GM12875 (cell line): Measurements from ENCODE around the gene ZNF77.
"Not testable (repeated sequence)": the region's sequence is repeated elsewhere in the genome, so short reads cannot be mapped to it uniquely, and the experiment has no call there.

Source experiments
- H3K4me3 ChIP-seq: one replicate; pipeline ENCODE4 v1.5.1; 2011; ENCODE audit warnings: low read depth, low read length, control low read depth
- TF ChIP-seq, protein P1 (sequence below): IDR thresholded peaks from 2 replicates; pipeline ENCODE4 v1.5.1; 2011; ENCODE audit warnings: low read depth, mild to moderate bottlenecking, control low read depth, inconsistent platforms, low read length, moderate library complexity, borderline replicate concordance; ENCODE audit not compliant: insufficient read depth

ZNF77 gene

DNA sequence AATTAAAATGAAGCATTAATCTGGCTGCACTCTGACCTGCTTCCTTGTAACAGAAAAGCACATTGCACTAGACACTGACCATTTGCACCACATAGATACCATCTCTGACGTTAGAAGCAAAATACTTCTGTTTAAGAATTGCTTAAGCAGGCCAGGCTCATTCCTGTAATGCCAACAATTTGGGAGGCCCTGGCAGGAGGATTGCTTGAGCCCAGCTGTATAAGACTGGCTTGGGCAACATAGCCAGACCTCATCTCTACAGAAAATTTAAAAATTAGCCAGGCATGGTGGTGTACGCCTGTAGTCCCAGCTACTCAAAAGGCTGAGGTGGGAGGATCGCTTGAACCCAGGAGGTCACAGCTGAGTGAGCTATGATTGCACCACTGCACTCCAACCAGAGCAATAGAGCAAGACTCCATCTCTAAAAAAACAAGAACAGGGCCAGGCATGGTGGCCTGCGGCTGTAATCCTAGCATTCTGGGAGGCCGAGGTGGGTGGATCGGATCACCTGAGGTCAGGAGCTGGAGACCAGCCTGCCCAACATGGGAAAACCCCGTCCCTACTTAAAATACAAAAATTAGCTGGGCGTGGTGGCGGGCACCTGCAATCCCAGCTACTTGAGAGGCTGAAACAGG, 25.5 kb upstream of the ZNF77 start:
- TF ChIP-seq, protein P1, sequence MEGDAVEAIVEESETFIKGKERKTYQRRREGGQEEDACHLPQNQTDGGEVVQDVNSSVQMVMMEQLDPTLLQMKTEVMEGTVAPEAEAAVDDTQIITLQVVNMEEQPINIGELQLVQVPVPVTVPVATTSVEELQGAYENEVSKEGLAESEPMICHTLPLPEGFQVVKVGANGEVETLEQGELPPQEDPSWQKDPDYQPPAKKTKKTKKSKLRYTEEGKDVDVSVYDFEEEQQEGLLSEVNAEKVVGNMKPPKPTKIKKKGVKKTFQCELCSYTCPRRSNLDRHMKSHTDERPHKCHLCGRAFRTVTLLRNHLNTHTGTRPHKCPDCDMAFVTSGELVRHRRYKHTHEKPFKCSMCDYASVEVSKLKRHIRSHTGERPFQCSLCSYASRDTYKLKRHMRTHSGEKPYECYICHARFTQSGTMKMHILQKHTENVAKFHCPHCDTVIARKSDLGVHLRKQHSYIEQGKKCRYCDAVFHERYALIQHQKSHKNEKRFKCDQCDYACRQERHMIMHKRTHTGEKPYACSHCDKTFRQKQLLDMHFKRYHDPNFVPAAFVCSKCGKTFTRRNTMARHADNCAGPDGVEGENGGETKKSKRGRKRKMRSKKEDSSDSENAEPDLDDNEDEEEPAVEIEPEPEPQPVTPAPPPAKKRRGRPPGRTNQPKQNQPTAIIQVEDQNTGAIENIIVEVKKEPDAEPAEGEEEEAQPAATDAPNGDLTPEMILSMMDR = no peak
- H3K4me3 ChIP-seq = no peak overlapping the region

DNA sequence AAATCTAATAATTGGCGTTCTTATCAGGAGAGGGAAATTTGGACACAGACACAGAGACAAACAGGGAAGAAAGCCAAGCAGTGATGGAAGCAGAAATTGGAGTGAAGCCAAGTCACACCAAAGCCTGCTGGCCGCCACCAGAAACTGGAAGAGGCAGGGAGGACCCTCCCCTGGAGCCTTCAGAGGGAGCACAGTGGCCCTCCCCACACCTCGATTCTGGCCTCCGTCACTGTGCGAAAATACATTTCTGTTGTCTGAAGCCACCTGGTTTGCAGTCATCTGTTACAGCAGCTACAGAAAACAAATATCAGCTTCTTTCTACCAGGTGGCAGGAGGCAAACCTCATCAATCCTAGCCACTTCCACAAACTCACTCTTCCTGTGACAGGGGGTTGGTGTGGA, 24.3 kb upstream of the ZNF77 start:
- H3K4me3 ChIP-seq = no peak overlapping the region
- TF ChIP-seq, protein P1 = no peak

DNA sequence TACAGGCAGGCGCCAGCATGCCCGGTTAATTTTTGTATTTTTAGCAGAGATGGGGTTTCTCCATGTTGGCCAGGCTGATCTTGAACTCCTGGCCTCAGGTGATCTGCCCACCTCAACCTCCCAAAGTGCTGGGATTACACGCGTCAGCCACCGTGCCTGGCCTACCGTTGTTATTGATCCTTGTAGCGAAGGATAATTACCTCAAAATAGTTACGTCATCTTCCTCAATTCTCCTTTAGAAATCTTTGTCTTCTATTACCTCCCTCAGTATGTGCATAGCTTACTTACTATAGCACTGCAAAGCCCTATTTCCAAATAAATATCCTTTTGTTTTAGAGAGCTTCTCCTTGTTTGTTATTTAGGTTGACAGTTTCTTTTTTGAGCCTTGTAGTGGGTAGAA, 23.2 kb upstream of the ZNF77 start:
- TF ChIP-seq, protein P1 = no peak
- H3K4me3 ChIP-seq = no peak overlapping the region

DNA sequence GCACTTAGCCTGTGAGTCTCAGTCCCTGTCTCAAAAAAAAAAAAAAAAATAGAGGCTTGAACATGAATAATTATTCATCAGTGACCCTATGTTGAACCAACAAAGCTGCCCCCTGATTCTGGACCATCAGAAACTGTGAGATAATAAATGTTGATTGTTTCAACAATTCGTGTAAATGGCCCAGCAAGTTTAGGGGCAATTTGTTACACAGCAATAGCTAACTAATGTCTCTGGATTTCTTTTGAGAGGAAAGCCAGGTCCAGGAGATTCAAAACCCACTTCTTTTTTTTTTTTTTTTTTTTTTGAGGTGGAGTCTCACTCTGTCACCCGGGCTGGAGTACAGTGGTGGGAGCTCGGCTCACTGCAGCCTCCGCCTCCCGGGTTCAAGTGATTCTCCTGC, 20.1 kb upstream of the ZNF77 start:
- H3K4me3 ChIP-seq = no peak overlapping the region
- TF ChIP-seq, protein P1 = no peak

DNA sequence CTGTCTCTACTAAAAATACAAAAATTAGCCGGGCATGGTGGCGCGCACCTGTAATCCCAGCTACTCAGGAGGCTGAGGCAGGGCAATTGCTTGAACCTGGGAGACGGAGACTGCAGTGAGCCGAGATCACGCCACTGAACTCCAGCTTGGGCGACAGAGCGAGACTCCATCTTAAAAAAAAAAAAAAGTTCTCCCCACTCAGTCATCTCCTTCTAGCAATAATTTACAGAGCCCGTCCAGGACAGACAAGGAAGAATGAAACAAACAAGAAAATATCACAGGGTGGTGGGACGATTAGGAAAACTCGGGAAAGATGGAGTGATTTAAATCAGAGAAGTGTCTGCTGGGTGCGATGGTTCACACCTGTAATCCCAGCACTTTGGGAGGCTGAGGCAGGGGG, 18.9 kb upstream of the ZNF77 start:
- not testable (repeated sequence) for H3K4me3 ChIP-seq

DNA sequence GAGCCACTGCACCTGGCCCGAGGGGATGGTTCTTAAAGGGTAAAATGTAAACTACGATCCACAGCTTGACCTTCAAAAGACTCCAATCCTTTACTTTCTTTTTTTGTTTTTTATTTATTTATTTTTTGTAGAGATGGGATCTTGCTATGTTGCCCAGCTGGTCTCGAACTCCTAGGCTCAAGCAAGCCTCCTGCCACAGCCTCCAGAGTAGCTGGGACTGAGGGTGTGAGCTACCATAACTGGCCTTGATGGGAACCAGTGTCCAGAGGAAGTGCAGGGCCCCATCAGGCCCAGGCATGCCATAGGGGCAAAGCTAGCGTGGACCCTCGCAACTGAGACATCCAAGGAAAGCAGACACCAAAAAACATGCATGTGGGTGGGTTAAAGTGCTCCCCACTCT, 18.4 kb upstream of the ZNF77 start:
- TF ChIP-seq, protein P1 = no peak
- no peak overlapping the region for H3K4me3 ChIP-seq

DNA sequence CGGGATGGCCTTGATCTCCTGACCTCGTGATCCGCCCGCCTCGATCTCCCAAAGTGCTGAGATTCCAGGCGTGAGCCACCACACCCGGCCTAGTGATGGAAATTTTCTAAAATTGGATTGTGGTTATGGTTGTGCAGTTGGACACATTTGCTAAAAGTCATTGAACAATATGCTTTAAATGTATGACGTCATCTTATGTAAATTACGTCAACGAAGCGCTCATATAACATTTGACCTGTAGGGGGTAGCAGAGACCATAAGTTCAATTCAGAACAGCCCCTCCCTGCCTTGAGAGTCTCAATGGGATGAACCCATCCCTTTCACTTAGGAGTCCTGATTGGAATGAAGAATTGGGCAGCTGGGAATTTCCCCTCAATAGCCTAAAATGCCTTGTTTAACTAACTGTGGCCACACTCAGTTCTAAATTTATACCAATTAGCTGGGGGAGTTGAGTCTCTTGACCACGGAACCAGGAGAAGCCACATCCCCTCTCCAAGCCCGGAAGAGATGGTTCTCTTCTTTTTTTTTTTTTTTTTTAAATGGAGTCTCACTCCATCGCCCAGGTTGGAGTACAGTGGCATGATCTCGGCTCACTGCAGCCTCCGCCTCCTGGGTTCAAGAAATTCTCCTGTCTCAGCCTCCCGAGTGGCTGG, 17.4 kb upstream of the ZNF77 start:
- H3K4me3 ChIP-seq = no peak overlapping the region
- TF ChIP-seq, protein P1 = peak; percentile 57; the same call in 1 of the 2 replicates
